C1 segment of cervical spinal cord (tissue), 14 donors: ENCODE data around the gene LAMA2.
"Not testable (repeated sequence)": the region's sequence is repeated elsewhere in the genome, so short reads cannot be mapped to it uniquely, and the experiment has no call there.

Source experiments
- DNase-seq, 14 donors: peaks; one replicate each; lab custom pipeline; 2025; lab: John Stamatoyannopoulos, UW

The LAMA2 gene

GRCh38 chr6:129124347-129124746, 241.4 kb downstream of the LAMA2 start:
- DNase-seq, result no peak

- DNase-seq, result no peak
Observed at GRCh38 chr6:129130106-129130505, 247.2 kb downstream of the LAMA2 start.

GRCh38 chr6:129130959-129131681, 248.2 kb downstream of the LAMA2 start:
- DNase-seq, result peak in 3 of 14 donors; percentile 8 to 23 (median 21)

GRCh38 chr6:129133770-129134192, 250.8 kb downstream of the LAMA2 start:
- no peak for DNase-seq

- peak in 1 of 14 donors; percentile 21 for DNase-seq
Observed at GRCh38 chr6:129134535-129134934, 251.6 kb downstream of the LAMA2 start.

GRCh38 chr6:129135451-129135850, 252.5 kb downstream of the LAMA2 start:
- no peak for DNase-seq

- no peak for DNase-seq
Observed at GRCh38 chr6:129136751-129137150, 253.8 kb downstream of the LAMA2 start.

- no peak for DNase-seq
Observed at GRCh38 chr6:129138739-129139405, 255.9 kb downstream of the LAMA2 start.

- DNase-seq, result no peak
Observed at GRCh38 chr6:129140526-129140925, 257.6 kb downstream of the LAMA2 start.

- DNase-seq, result no peak
Observed at GRCh38 chr6:129141499-129141898, 258.6 kb downstream of the LAMA2 start.

- no peak for DNase-seq
Observed at GRCh38 chr6:129146902-129147301, 264.0 kb downstream of the LAMA2 start.

GRCh38 chr6:129150507-129150906, 267.6 kb downstream of the LAMA2 start:
- no peak for DNase-seq

- DNase-seq, result no peak
Observed at GRCh38 chr6:129153257-129153656, 270.3 kb downstream of the LAMA2 start.

GRCh38 chr6:129159242-129159641, 276.3 kb downstream of the LAMA2 start:
- not testable (repeated sequence) for DNase-seq

GRCh38 chr6:129162605-129163004, 279.7 kb downstream of the LAMA2 start:
- no peak for DNase-seq

GRCh38 chr6:129163551-129163950, 280.6 kb downstream of the LAMA2 start:
- no peak for DNase-seq

GRCh38 chr6:129164032-129164431, 281.1 kb downstream of the LAMA2 start:
- DNase-seq, result no peak

GRCh38 chr6:129172279-129172995, 289.5 kb downstream of the LAMA2 start:
- not testable (repeated sequence) for DNase-seq

GRCh38 chr6:129175066-129175465, 292.1 kb downstream of the LAMA2 start:
- DNase-seq, result no peak

- DNase-seq, result no peak
Observed at GRCh38 chr6:129177801-129178200, 294.9 kb downstream of the LAMA2 start.

- no peak for DNase-seq
Observed at GRCh38 chr6:129179283-129179682, 296.3 kb downstream of the LAMA2 start.

- no peak for DNase-seq
Observed at GRCh38 chr6:129181001-129181400, 298.1 kb downstream of the LAMA2 start.
